Prostate gland (tissue), 2 donors: ENCODE measurements around the gene SOCS6.

Experiments
- POLR2A ChIP-seq: fragments of 450-650 bp; IDR thresholded peaks from one replicate; pipeline ENCODE4 v1.6.1; 2016; ENCODE audit warnings: antibody characterized with exemption, mild to moderate bottlenecking
- POLR2AphosphoS5 ChIP-seq: sonication (generic); formaldehyde crosslinking; IDR thresholded peaks from one replicate; pipeline ENCODE4 v1.6.1; 2017; ENCODE audit warnings: antibody characterized with exemption
- TF ChIP-seq, protein P1 (sequence below), 4 experiments: fragments of 200-600 bp in 2 of 4; fragments of 450-650 bp in 2 of 4; sonication (generic) in 2 of 4; IDR thresholded peaks; 1 replicate in 3 of 4; 2 replicates in 1 of 4; pipeline ENCODE4 v1.5.1; 2016 to 2019; ENCODE audit warnings: antibody characterized with exemption in 4 of 4, mild to moderate bottlenecking in 2 of 4, moderate library complexity in 2 of 4

DNA sequence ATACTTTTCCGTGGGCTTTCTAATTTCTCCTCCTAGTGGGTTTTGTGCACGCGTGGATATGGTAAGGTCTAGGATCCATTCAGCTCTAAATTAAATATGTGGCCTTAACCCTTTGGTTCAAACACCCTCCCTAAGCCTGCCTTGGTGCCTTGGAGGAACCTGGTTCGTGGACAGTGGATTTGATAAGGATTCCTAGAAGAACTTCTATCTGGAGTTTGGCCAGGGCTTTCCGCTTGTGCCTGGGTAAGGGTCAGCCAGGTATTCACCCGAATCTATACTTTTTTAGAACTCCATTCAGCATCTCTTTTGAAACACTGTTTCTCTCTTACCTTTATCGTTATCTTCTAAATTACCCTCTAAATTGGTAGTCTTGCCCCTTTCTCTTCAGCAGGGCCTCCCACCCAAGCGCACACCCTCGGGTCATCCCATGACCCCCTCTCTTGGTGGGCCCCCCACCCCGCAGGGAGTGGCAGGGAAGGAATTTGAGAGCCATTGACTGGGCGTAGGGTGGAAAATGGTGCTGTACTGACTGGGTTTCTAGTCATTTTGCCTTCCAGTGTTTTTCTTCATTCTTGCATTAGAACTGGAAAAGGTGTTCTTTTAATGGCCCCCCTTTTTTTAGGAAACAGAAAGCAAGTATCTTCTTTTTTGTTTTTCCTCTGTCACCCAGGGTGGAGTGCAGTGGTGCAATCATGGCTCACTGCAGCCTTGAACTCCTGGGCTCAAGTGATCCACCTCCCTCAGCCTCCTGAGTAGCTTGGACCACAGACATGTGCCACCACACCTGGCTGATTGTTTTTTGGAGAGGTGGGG is 1.8 kb downstream of the SOCS6 start:
- TF ChIP-seq, protein P1, sequence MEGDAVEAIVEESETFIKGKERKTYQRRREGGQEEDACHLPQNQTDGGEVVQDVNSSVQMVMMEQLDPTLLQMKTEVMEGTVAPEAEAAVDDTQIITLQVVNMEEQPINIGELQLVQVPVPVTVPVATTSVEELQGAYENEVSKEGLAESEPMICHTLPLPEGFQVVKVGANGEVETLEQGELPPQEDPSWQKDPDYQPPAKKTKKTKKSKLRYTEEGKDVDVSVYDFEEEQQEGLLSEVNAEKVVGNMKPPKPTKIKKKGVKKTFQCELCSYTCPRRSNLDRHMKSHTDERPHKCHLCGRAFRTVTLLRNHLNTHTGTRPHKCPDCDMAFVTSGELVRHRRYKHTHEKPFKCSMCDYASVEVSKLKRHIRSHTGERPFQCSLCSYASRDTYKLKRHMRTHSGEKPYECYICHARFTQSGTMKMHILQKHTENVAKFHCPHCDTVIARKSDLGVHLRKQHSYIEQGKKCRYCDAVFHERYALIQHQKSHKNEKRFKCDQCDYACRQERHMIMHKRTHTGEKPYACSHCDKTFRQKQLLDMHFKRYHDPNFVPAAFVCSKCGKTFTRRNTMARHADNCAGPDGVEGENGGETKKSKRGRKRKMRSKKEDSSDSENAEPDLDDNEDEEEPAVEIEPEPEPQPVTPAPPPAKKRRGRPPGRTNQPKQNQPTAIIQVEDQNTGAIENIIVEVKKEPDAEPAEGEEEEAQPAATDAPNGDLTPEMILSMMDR (IDR thresholded peaks at IDR 0.05) = no peak
- no peak for TF ChIP-seq POLR2AphosphoS5
- TF ChIP-seq POLR2A = no peak
